ENCODE measurements around the gene ALDH3B2. TPM values are rescaled to one million over a fixed set of nuclear protein-coding genes. Genes with fewer than 3 reads are reported as not detected.

ALDH3B2 gene
- total RNA-seq, 6 experiments from 2014 or later: not detected

DNA sequence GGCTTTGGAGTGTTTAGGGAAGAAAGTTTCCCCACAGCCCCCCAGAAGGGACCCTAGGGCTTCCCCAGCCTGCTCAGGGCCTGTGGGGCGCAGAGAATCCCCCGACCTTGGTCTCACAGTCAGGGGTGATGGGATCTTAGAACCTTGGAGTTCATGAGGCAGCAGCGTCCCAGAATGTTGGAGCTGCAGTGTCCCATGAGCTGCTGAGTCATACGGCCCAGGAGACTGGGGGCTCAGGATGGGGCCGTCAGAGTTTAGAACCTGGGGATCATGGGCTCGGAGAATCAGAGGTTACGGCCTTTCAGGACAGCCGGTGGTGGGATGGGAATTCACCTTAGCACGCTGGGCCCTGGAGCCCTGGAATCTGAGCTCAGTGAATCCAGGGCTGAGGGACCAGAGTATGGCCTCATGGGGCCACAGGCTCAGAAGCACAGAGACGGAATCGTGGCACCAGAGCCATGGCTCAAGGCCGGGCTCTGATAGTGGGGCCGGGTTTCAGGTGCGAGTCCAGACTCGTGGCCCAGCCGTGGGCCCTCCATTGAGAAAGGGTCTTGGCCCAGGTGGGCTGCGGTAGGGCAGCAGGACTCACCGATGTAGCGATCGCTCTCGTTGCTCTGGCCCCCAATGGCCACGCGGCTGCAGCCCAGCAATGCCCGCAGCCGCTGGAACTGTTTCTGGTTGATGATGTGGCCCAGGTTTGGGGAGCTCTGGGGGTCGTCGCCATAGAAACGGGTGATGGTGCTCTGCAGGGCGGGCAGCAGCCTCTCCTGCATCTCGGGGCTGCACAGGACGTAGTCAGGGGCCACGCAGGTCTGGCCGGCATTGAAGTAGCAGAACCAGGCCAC lies 9.5 kb downstream of the ALDH3B2 start:
- 35% methylated on average over 4 of the region's 33 CpGs for WGBS (ENCODE audit: insufficient coverage, low coverage, low lambda C conversion rate, missing lambda C conversion rate)
- Histone ChIP-seq H3K27ac (no peak overlapping the region), H3K27me3 (no peaks in the 10 kb centered on the region), H3K4me1 (no peaks in the 10 kb centered on the region), H3K9me3 (no peaks in the 10 kb centered on the region), H3K36me3 (no peaks in the 10 kb centered on the region), H3K4me3 (no peak overlapping the region)
- DNase-seq (no peak), ATAC-seq (no peak)
- TF ChIP-seq, protein P1, sequence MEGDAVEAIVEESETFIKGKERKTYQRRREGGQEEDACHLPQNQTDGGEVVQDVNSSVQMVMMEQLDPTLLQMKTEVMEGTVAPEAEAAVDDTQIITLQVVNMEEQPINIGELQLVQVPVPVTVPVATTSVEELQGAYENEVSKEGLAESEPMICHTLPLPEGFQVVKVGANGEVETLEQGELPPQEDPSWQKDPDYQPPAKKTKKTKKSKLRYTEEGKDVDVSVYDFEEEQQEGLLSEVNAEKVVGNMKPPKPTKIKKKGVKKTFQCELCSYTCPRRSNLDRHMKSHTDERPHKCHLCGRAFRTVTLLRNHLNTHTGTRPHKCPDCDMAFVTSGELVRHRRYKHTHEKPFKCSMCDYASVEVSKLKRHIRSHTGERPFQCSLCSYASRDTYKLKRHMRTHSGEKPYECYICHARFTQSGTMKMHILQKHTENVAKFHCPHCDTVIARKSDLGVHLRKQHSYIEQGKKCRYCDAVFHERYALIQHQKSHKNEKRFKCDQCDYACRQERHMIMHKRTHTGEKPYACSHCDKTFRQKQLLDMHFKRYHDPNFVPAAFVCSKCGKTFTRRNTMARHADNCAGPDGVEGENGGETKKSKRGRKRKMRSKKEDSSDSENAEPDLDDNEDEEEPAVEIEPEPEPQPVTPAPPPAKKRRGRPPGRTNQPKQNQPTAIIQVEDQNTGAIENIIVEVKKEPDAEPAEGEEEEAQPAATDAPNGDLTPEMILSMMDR (IDR thresholded peaks at IDR 0.05): no peak
- intact Hi-C loops (cut with DNase I): no loop called here

DNA sequence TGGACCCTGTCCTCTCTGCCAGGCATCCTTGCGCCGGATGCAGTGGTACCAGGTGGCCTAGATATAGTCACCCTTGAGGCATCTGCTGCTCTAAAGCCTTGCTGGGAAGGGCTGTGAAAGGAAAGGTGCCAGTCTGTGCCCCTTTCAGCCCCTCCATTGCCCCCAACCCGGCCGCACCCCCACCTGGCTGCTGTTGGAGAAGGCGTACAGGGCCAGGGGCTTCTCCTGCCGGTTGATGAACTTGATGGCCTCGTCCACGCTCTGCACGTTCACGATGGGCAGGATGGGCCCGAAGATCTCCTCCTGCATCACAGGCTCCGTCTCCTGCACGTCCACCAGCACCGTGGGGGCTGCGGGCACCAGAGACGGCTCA lies 10.2 kb downstream of the ALDH3B2 start:
- DNase-seq (no peak), ATAC-seq (no peak)
- TF ChIP-seq, protein P1 (IDR thresholded peaks at IDR 0.05): no peak
- no peak for TF ChIP-seq POLR2A (IDR thresholded peaks at IDR 0.05)
- no peaks in the 10 kb centered on the region for H3K9me3 ChIP-seq
- no peaks in the 10 kb centered on the region for H3K36me3 ChIP-seq
- WGBS (ENCODE audit: insufficient coverage, low coverage, low lambda C conversion rate, missing lambda C conversion rate): no CpG with 5 or more reads among the region's 16 CpGs
- H3K4me1 ChIP-seq: no peaks in the 10 kb centered on the region
- intact Hi-C loops (cut with DNase I): no loop called here
- no peaks in the 10 kb centered on the region for H3K27me3 ChIP-seq
- H3K4me3 ChIP-seq: no peak overlapping the region
- H3K27ac ChIP-seq: no peak overlapping the region

DNA sequence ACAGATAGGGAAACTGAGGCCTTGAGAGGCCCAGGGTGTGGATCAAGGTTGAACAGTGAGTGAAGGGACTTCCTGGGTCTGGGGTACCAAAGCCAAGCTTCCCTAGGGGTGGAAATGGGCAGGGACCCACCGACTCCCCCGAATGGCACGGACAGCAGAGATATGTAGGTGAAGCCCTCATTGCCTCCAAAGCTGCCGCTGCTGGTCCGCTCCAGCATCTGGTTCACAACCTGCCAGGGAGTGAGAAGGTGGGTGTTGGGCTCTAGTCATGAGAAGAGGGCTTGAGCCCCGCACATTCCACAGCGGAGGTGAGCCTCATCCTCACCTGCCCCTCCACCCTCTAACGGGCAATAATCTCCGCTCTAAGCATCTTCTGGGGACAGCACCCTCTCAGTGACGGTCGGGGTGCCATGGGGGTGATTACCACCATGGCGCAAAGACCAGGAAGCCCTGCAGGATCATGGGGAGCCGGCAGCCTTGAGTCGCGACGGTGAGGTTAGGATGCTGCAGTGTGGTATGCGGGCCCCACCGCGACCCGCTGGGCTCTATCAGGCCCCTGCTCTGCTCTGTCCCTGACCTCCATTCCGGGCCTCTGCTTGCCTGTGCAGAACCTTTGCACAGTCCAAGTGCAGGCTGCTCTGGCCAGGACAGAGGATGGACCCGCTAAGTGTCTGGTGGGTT lies 10.8 kb downstream of the ALDH3B2 start:
- Histone ChIP-seq H3K9me3 (no peaks in the 10 kb centered on the region), H3K4me1 (no peaks in the 10 kb centered on the region), H3K4me3 (no peak overlapping the region), H3K27me3 (no peaks in the 10 kb centered on the region), H3K27ac (no peak overlapping the region), H3K36me3 (no peaks in the 10 kb centered on the region)
- intact Hi-C loops (cut with DNase I): no loop called here
- DNase-seq (no peak), ATAC-seq (no peak)
- TF ChIP-seq, protein P1 (IDR thresholded peaks at IDR 0.05): no peak
- no peak for TF ChIP-seq POLR2A (IDR thresholded peaks at IDR 0.05)
- no CpG with 5 or more reads among the region's 22 CpGs for WGBS (ENCODE audit: insufficient coverage, low coverage, low lambda C conversion rate, missing lambda C conversion rate)

GRCh38 chr11:67662835-67663531 lies 11.4 kb downstream of the ALDH3B2 start:
- DNase-seq (no peak), ATAC-seq (peak in 1 of 4 donors; percentile 7)
- WGBS (ENCODE audit: insufficient coverage, low coverage, low lambda C conversion rate, missing lambda C conversion rate): 77% methylated on average over 8 of the region's 19 CpGs
- Histone ChIP-seq H3K4me3 (no peak overlapping the region), H3K36me3 (no peaks in the 10 kb centered on the region), H3K4me1 (no peaks in the 10 kb centered on the region), H3K9me3 (no peaks in the 10 kb centered on the region), H3K27me3 (no peaks in the 10 kb centered on the region), H3K27ac (no peak overlapping the region)
- intact Hi-C loops (cut with DNase I): no loop called here
- no peak for TF ChIP-seq POLR2A (IDR thresholded peaks at IDR 0.05)
